Heart left ventricle (tissue), 13 donors: ENCODE measurements around the gene SORBS1.

Experiments
- POLR2A ChIP-seq, 2 donors: fragments of 450-650 bp; IDR thresholded peaks; one replicate each; pipeline ENCODE4 v1.6.1; 2017; ENCODE audit warnings: antibody characterized with exemption in 2 of 2, mild to moderate bottlenecking in 2 of 2, moderate library complexity in 2 of 2
- TF ChIP-seq, protein P1 (sequence below), 12 donors: fragments of 200-600 bp; sonication (generic) in 4 of 12; IDR thresholded peaks; one replicate each; pipeline versions ENCODE4 v1.5.0 to v1.8.0; 2018 to 2022; ENCODE audit warnings: antibody characterized with exemption in 12 of 12, mild to moderate bottlenecking in 5 of 12
- donor health status: ischemic (EF 13 %, LVEDD 7.1; RV severe dilation, severe dysfunction).
- donor health status: DM: no; HTN: yes; CAD: no.
- donor health status: DM: no; HTN: no; CAD: no.
- donor health status: ischemic (EF 25% LVEDD 6.9; RV normal size, moderate dysfunction).
- donor health status: ischemic (EF 25% LVEDD 5.7; RV mildly dilated, moderate dysfunction).
- donor health status: ischemic (EF 35%, LVEDD 5.7; RV mildly dilated, moderate dysfunction).
- donor health status: nonischemic (EF 11% LVEDD 7.7; RV severe dilation, severe dysfunction).
- donor health status: DM: yes; HTN: yes; CAD: no.
- donor health status: PGD.
- donor health status: ischemic (EF 29% LVEDD 5.4; RV normal size, mild dysfunction).
- donor health status: nonischemic (EF 23%, LVEDD 6.1; RV moderate dilation, normal function).

DNA sequence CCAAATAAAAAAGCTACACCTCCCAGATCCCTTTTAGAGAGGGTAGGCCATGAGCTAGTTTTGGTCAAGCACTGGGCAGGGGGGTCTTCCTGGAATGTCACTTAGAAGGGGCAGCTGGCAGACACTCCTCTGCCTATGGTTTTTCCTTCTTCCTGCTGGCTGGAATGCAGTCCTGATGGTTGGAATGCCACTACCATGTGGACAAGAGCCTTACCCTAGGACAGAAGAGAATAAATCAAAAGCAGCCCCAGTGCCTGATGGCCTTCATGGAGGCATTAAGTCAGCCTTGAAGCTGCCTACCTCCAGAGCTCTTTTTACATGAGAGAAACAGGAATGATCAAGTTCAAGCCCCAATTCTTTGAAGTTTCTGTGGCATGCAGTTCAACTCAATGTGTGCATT is 43.5 kb upstream of the SORBS1 start:
- no peak for TF ChIP-seq POLR2A (IDR thresholded peaks at IDR 0.05)
- TF ChIP-seq, protein P1, sequence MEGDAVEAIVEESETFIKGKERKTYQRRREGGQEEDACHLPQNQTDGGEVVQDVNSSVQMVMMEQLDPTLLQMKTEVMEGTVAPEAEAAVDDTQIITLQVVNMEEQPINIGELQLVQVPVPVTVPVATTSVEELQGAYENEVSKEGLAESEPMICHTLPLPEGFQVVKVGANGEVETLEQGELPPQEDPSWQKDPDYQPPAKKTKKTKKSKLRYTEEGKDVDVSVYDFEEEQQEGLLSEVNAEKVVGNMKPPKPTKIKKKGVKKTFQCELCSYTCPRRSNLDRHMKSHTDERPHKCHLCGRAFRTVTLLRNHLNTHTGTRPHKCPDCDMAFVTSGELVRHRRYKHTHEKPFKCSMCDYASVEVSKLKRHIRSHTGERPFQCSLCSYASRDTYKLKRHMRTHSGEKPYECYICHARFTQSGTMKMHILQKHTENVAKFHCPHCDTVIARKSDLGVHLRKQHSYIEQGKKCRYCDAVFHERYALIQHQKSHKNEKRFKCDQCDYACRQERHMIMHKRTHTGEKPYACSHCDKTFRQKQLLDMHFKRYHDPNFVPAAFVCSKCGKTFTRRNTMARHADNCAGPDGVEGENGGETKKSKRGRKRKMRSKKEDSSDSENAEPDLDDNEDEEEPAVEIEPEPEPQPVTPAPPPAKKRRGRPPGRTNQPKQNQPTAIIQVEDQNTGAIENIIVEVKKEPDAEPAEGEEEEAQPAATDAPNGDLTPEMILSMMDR (IDR thresholded peaks at IDR 0.05), result no peak
